Neural cell (in vitro differentiated cells): ENCODE data around the gene SYT17. TPM values are rescaled to one million over a fixed set of nuclear protein-coding genes. Genes with fewer than 3 reads are reported as not detected.

Experiments
- H2AFZ ChIP-seq: fragments of 200-600, 300-800 bp; sonication (generic), shearing (Covaris generic); 2 replicates; pipeline ENCODE4 v1.6.0; 2014; ENCODE audit warnings: low read depth, mild to moderate bottlenecking, antibody characterized with exemption, low read length, moderate library complexity
- H3F3A ChIP-seq: fragments of 200-600 bp; shearing (Covaris generic); 2 replicates; pipeline ENCODE4 v1.6.1; 2016; ENCODE audit warnings: mild to moderate bottlenecking, moderate library complexity, mixed read lengths, antibody characterized with exemption, low read length; ENCODE audit not compliant: insufficient read depth, poor library complexity, severe bottlenecking
- H3K27ac ChIP-seq: fragments of 200-600, 300-800 bp; sonication (generic), shearing (Covaris generic); 2 replicates; pipeline ENCODE4 v1.5.1; 2014; ENCODE audit warnings: mild to moderate bottlenecking, low read length, moderate library complexity
- H3K27me3 ChIP-seq: fragments of 300-800, 200-600 bp; sonication (generic), shearing (Covaris generic); 2 replicates; pipeline ENCODE4 v1.6.0; 2014; ENCODE audit warnings: mild to moderate bottlenecking, low read depth, low read length, moderate library complexity; ENCODE audit not compliant: insufficient read depth
- H3K36me3 ChIP-seq: fragments of 300-800, 200-600 bp; sonication (generic), shearing (Covaris generic); 2 replicates; pipeline ENCODE4 v1.5.1; 2014; ENCODE audit warnings: mild to moderate bottlenecking, antibody characterized with exemption, low read length, moderate library complexity; ENCODE audit not compliant: insufficient read depth
- H3K4me2 ChIP-seq: fragments of 300-800, 200-600 bp; sonication (generic), shearing (Covaris generic); 2 replicates; pipeline ENCODE4 v1.6.0; 2014; ENCODE audit warnings: mild to moderate bottlenecking, low read length
- H3K4me3 ChIP-seq: fragments of 300-800, 200-600 bp; sonication (generic), shearing (Covaris generic); 2 replicates; pipeline ENCODE4 v1.5.1; 2014; ENCODE audit warnings: mild to moderate bottlenecking, low read length, moderate library complexity
- H3K79me2 ChIP-seq: fragments of 200-600 bp; shearing (Covaris generic); replicated peaks from 2 replicates; pipeline ENCODE4 v1.6.0; 2014; ENCODE audit warnings: mild to moderate bottlenecking, low read length, moderate library complexity; ENCODE audit not compliant: insufficient read depth
- H3K9ac ChIP-seq: fragments of 300-800, 200-600 bp; sonication (generic), shearing (Covaris generic); 2 replicates; pipeline ENCODE4 v1.6.1; 2016; ENCODE audit warnings: mild to moderate bottlenecking, low read length, mixed read lengths
- H3K9me2 ChIP-seq: fragments of 200-600 bp; shearing (Covaris generic); 2 replicates; pipeline ENCODE4 v1.6.1; 2016; ENCODE audit warnings: mild to moderate bottlenecking, low read length, mixed read lengths; ENCODE audit not compliant: insufficient read depth
- H3K9me3 ChIP-seq: fragments of 200-600, 300-800 bp; sonication (generic), shearing (Covaris generic); 2 replicates; pipeline ENCODE4 v1.6.1; 2016; ENCODE audit warnings: mild to moderate bottlenecking, mixed run types, low read length, moderate library complexity, mixed read lengths
- H4K20me1 ChIP-seq: fragments of 200-600 bp; shearing (Covaris generic); 2 replicates; pipeline ENCODE4 v1.6.1; 2016; ENCODE audit warnings: mild to moderate bottlenecking, mixed run types; ENCODE audit not compliant: insufficient read depth
- CTCF ChIP-seq: fragments of 450-650 bp; IDR thresholded peaks from 2 replicates; pipeline ENCODE4 v1.5.1; 2014; ENCODE audit warnings: antibody characterized with exemption, mild to moderate bottlenecking, moderate library complexity; ENCODE audit not compliant: poor library complexity, severe bottlenecking
- EP300 ChIP-seq: fragments of 450-650 bp; conservative IDR thresholded peaks from 2 replicates; pipeline ENCODE4 v1.6.1; 2014; ENCODE audit warnings: antibody characterized with exemption, mild to moderate bottlenecking, moderate library complexity; ENCODE audit not compliant: poor library complexity, severe bottlenecking
- EZH2 ChIP-seq: fragments of 200-600, 300-800 bp; shearing (Covaris generic), sonication (generic); IDR thresholded peaks from 2 replicates; pipeline ENCODE4 v1.6.1; 2014; ENCODE audit warnings: antibody characterized with exemption, low read length, borderline replicate concordance, mild to moderate bottlenecking; ENCODE audit not compliant: insufficient read depth, poor library complexity, severe bottlenecking
- MXI1 ChIP-seq: fragments of 450-650 bp; conservative IDR thresholded peaks from 2 replicates; pipeline ENCODE4 v1.6.1; 2014; ENCODE audit warnings: antibody characterized with exemption, mild to moderate bottlenecking; ENCODE audit not compliant: poor library complexity, severe bottlenecking
- POLR2AphosphoS5 ChIP-seq: IDR thresholded peaks from 2 replicates; pipeline ENCODE4 v1.6.1; 2012
- RAD21 ChIP-seq: fragments of 450-650 bp; conservative IDR thresholded peaks from 2 replicates; pipeline ENCODE4 v1.6.1; 2014; ENCODE audit warnings: antibody characterized with exemption, mild to moderate bottlenecking, moderate library complexity
- REST ChIP-seq: IDR thresholded peaks from 2 replicates; pipeline ENCODE4 v1.6.1; 2012; ENCODE audit warnings: borderline replicate concordance
- SMC3 ChIP-seq: fragments of 450-650 bp; conservative IDR thresholded peaks from 2 replicates; pipeline ENCODE4 v1.6.1; 2014; ENCODE audit warnings: antibody characterized with exemption, mild to moderate bottlenecking, moderate library complexity; ENCODE audit not compliant: poor library complexity
- TAF1 ChIP-seq: IDR thresholded peaks from 2 replicates; pipeline ENCODE4 v1.6.1; 2012; ENCODE audit warnings: low read depth
- polyA plus RNA-seq: library from polyadenylated mRNA; depleted of rRNA; stranded (reverse); fragments of >200 nt; gene quantifications from 2 replicates; pipeline ENCODE4 v1.2.3, GENCODE V29; 2014

SYT17 gene
- polyA plus RNA-seq, 1 donor from 2014 or later, result 3.0 TPM

GRCh38 chr16:19228575-19228974, 60.5 kb downstream of the SYT17 start:
- Histone ChIP-seq H3K79me2 (no peaks in the 10 kb centered on the region), H4K20me1 (no peaks in the 10 kb centered on the region), H3K9me3 (no peaks in the 10 kb centered on the region), H3K27me3 (no peaks in the 10 kb centered on the region), H3F3A (no peaks in the 10 kb centered on the region), H3K36me3 (no peaks in the 10 kb centered on the region), H3K9ac (no peak overlapping the region), H3K4me3 (no peak overlapping the region), H3K27ac (no peak overlapping the region), H3K4me2 (no peak overlapping the region), H2AFZ (no peak overlapping the region), H3K9me2 (no peaks in the 10 kb centered on the region)
- TF ChIP-seq REST (no peak), EP300 (no peak), EZH2 (no peak), MXI1 (no peak), SMC3 (no peak), RAD21 (no peak), POLR2AphosphoS5 (no peak), TAF1 (no peak), CTCF (no peak)

- no peaks in the 10 kb centered on the region for H3K27me3 ChIP-seq
- H3K9ac ChIP-seq, result no peak overlapping the region
- no peaks in the 10 kb centered on the region for H3K36me3 ChIP-seq
- no peak overlapping the region for H3K4me2 ChIP-seq
- H3K27ac ChIP-seq, result no peak overlapping the region
- H4K20me1 ChIP-seq, result no peaks in the 10 kb centered on the region
- H2AFZ ChIP-seq, result no peak overlapping the region
- no peaks in the 10 kb centered on the region for H3K9me2 ChIP-seq
- no peaks in the 10 kb centered on the region for H3K79me2 ChIP-seq
- H3K4me3 ChIP-seq, result no peak overlapping the region
- H3F3A ChIP-seq, result no peaks in the 10 kb centered on the region
- no peak for TF ChIP-seq REST
- no peak for TF ChIP-seq MXI1
- no peak for TF ChIP-seq TAF1
- TF ChIP-seq SMC3, result no peak
- TF ChIP-seq EZH2, result no peak
- no peak for TF ChIP-seq RAD21
- no peak for TF ChIP-seq CTCF
- TF ChIP-seq POLR2AphosphoS5, result no peak
- no peak for TF ChIP-seq EP300
- H3K9me3 ChIP-seq, result peaks cover 3% of the 10 kb centered on the region
These were observed 62.5 kb downstream of the SYT17 start for GRCh38 chr16:19230575-19230974.
